Osteoblast (primary cell): ENCODE data around the gene PPARG. TPM values are rescaled to one million over a fixed set of nuclear protein-coding genes. Genes with fewer than 3 reads are reported as not detected.

ENCODE experiments used
- DNase-seq: peaks from one replicate; pipeline ENCODE4 v3.0.0; 2011; ENCODE audit warnings: low spot score, mixed read lengths; ENCODE audit not compliant: insufficient read length; ENCODE audit errors: missing footprints
- H2AFZ ChIP-seq: 2 replicates; pipeline ENCODE4 v1.6.0; 2011; ENCODE audit warnings: mild to moderate bottlenecking, low read length
- H3K27ac ChIP-seq: 2 replicates; pipeline ENCODE4 v1.5.1; 2011; ENCODE audit warnings: mild to moderate bottlenecking, low read depth, low read length, moderate library complexity
- H3K27me3 ChIP-seq: 2 replicates; pipeline ENCODE4 v1.6.0; 2012; ENCODE audit warnings: mild to moderate bottlenecking, control low read depth, inconsistent platforms, low read length, moderate library complexity; ENCODE audit not compliant: insufficient read depth
- H3K36me3 ChIP-seq: 2 replicates; pipeline ENCODE4 v1.5.1; 2011; ENCODE audit warnings: mild to moderate bottlenecking, low read length, control low read depth, moderate library complexity; ENCODE audit not compliant: insufficient read depth
- H3K4me1 ChIP-seq: 2 replicates; pipeline ENCODE4 v1.5.1; 2011; ENCODE audit warnings: mild to moderate bottlenecking, low read length, control low read depth, moderate library complexity; ENCODE audit not compliant: insufficient read depth
- H3K4me2 ChIP-seq: 2 replicates; pipeline ENCODE4 v1.6.0; 2011; ENCODE audit warnings: mild to moderate bottlenecking, low read length; ENCODE audit not compliant: insufficient read depth
- H3K4me3 ChIP-seq: fragments of 200-600 bp; sonication (generic); 3 replicates; pipeline ENCODE4 v1.5.1; 2012; ENCODE audit warnings: mild to moderate bottlenecking, low read length, inconsistent platforms; ENCODE audit not compliant: insufficient read depth
- H3K79me2 ChIP-seq: 2 replicates; pipeline ENCODE4 v1.6.0; 2012; ENCODE audit warnings: mild to moderate bottlenecking, low read length, control low read depth, inconsistent platforms; ENCODE audit not compliant: insufficient read depth
- H3K9me3 ChIP-seq: 2 replicates; pipeline ENCODE4 v1.5.1; 2011; ENCODE audit warnings: low read depth, low read length, control low read depth
- H4K20me1 ChIP-seq: 2 replicates; pipeline ENCODE4 v1.6.0; 2012; ENCODE audit warnings: mild to moderate bottlenecking, low read length, control low read depth; ENCODE audit not compliant: insufficient read depth
- total RNA-seq: library from RNA; depleted of rRNA; stranded (reverse); fragments of >200 nt; gene quantifications from 2 replicates; pipeline ENCODE4 v1.2.3, GENCODE V29; 2012
- TF ChIP-seq, protein P1 (sequence below): IDR thresholded peaks from 2 replicates; pipeline ENCODE4 v1.5.1; 2011; ENCODE audit warnings: mild to moderate bottlenecking, low read depth, low read length, moderate library complexity; ENCODE audit errors: extremely low read depth

The PPARG gene
- total RNA-seq, 1 donor: 7.2 TPM

DNA sequence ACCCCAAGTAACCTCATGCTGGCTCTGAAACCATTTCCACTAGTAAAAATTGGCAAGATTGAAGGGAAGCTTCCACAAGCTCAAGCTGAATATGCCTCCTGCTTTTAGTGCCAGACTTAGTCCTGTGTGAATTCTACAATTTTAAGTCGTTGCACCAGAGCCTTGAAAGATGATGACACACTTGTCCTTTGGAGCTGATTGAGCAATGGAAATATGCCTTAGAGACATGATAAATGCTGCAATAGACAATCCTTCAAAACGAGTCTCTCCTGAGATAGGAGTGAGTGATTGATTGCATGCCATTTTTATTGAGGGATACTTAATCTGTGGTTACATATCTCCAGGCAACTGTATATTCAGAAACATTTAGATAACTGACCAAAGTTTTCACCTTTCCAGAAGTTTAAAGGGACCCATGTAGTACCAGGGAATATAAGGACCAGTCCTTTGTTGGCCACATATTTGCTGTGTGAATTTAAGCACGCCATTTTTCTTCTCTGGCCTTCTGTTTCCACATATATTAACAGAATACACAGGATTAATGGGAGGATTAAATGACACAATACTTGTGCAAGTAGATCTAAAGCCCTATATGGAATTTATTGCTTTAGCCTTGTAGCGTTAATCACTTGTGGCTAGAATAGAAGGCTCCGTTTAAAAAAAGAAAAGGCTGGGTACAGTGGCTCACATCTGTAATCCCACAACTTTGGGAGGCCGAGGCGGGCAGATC, 65.1 kb downstream of the PPARG start:
- Histone ChIP-seq H3K9me3 (no peaks in the 10 kb centered on the region), H3K36me3 (no peaks in the 10 kb centered on the region), H3K4me2 (no peak overlapping the region), H3K4me3 (no peak overlapping the region), H3K27me3 (no peaks in the 10 kb centered on the region), H3K79me2 (no peaks in the 10 kb centered on the region), H4K20me1 (no peaks in the 10 kb centered on the region), H3K4me1 (peaks cover 12% of the 10 kb centered on the region), H3K27ac (no peak overlapping the region), H2AFZ (no peak overlapping the region)
- DNase-seq: no peak
- TF ChIP-seq, protein P1, sequence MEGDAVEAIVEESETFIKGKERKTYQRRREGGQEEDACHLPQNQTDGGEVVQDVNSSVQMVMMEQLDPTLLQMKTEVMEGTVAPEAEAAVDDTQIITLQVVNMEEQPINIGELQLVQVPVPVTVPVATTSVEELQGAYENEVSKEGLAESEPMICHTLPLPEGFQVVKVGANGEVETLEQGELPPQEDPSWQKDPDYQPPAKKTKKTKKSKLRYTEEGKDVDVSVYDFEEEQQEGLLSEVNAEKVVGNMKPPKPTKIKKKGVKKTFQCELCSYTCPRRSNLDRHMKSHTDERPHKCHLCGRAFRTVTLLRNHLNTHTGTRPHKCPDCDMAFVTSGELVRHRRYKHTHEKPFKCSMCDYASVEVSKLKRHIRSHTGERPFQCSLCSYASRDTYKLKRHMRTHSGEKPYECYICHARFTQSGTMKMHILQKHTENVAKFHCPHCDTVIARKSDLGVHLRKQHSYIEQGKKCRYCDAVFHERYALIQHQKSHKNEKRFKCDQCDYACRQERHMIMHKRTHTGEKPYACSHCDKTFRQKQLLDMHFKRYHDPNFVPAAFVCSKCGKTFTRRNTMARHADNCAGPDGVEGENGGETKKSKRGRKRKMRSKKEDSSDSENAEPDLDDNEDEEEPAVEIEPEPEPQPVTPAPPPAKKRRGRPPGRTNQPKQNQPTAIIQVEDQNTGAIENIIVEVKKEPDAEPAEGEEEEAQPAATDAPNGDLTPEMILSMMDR: no peak

DNA sequence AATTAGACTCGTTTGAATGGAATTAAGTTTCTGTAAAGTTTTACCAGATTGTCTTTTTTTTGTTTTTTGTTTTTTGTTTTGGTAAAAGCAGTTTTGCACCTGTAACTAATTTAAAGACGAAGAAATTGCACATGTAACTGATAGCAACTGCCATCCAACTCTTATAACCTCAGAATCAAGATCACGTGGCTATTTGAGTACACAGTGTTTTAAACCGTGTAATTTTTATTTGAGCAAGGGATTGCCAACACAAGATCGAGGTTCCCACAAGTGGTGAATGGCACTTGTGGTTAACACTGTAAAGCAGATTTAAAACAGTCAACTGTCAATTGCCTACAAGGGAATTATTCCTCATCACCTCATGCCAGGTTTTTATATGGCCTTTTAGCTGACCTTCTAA, 67.3 kb downstream of the PPARG start:
- DNase-seq: no peak

DNA sequence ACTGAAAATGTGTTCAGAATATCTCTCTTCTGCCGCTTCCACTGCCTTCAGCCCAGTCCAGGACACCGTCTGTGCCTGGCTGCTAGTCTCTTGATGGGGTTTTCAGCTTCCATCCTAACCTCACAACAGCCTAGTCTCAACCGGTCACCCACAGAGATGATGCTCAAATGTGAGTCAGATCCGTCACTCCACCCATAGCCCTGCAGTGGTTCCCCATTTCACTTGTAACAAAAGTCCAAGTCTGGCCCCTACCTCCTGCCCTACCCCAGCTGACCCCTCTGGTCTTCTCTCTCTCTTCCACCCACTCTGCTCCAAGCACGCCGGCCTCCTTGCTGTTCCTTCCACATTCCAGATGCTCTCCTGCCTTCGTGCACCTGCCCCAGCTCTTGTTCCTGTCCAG, 68.1 kb downstream of the PPARG start:
- no peak overlapping the region for H3K4me2 ChIP-seq
- no peaks in the 10 kb centered on the region for H3K4me1 ChIP-seq
- TF ChIP-seq, protein P1: no peak
- H4K20me1 ChIP-seq: no peaks in the 10 kb centered on the region
- H3K9me3 ChIP-seq: no peaks in the 10 kb centered on the region
- H3K27me3 ChIP-seq: no peaks in the 10 kb centered on the region
- no peak overlapping the region for H3K4me3 ChIP-seq
- no peaks in the 10 kb centered on the region for H3K36me3 ChIP-seq
- no peak overlapping the region for H3K27ac ChIP-seq
- H2AFZ ChIP-seq: no peak overlapping the region
- no peak for DNase-seq
- no peaks in the 10 kb centered on the region for H3K79me2 ChIP-seq

More for the DNA sequence above, 67.3 kb downstream of the PPARG start:
- Histone ChIP-seq H3K36me3 (no peaks in the 10 kb centered on the region), H3K4me3 (no peak overlapping the region), H3K9me3 (no peaks in the 10 kb centered on the region), H4K20me1 (no peaks in the 10 kb centered on the region), H2AFZ (no peak overlapping the region), H3K27ac (no peak overlapping the region), H3K27me3 (no peaks in the 10 kb centered on the region), H3K79me2 (no peaks in the 10 kb centered on the region), H3K4me1 (peaks cover under 1% of the 10 kb centered on the region), H3K4me2 (no peak overlapping the region)
- TF ChIP-seq, protein P1: no peak

DNA sequence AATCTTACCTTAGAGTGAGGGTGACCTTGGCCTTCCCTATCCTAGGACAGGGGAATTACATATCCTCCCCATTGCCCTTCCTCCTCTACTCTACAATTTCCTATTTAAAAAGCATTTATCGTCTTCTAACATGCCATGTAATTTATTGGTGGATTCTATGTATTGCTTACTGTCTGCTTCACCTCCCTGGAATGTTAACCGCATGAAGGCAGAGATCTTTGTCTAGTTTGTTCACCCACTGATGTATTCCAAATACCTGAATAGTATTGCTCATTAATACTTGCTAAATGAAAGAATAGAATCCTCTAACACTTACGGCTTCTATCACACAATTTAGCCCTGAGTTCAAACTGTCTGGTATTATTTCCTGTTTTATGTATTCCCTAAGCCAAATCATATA, 68.6 kb downstream of the PPARG start:
- Histone ChIP-seq H3K4me3 (no peak overlapping the region), H4K20me1 (no peaks in the 10 kb centered on the region), H3K9me3 (no peaks in the 10 kb centered on the region), H2AFZ (no peak overlapping the region), H3K36me3 (no peaks in the 10 kb centered on the region), H3K79me2 (no peaks in the 10 kb centered on the region), H3K27ac (no peak overlapping the region), H3K4me1 (no peaks in the 10 kb centered on the region), H3K27me3 (no peaks in the 10 kb centered on the region), H3K4me2 (no peak overlapping the region)
- TF ChIP-seq, protein P1: no peak
- no peak for DNase-seq
